OCI-M2 (cell line): ENCODE data around the gene ANKRD33.

Experiments
- DNase-seq: peaks from one replicate; lab custom pipeline; 2025; ENCODE audit not compliant: unreplicated experiment; lab: John Stamatoyannopoulos, UW

ANKRD33 gene, protein sequence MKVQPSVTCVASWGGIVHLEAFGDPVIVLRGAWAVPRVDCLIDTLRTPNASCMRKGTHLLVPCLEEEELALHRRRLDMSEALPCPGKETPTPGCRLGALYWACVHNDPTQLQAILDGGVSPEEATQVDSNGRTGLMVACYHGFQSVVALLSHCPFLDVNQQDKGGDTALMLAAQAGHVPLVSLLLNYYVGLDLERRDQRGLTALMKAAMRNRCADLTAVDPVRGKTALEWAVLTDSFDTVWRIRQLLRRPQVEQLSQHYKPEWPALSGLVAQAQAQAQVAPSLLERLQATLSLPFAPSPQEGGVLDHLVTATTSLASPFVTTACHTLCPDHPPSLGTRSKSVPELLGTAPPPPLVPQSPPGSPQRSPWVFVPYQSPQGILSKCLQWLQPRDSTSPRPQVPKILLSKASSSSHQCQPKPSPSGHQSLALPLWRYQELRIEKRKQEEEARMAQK

DNA sequence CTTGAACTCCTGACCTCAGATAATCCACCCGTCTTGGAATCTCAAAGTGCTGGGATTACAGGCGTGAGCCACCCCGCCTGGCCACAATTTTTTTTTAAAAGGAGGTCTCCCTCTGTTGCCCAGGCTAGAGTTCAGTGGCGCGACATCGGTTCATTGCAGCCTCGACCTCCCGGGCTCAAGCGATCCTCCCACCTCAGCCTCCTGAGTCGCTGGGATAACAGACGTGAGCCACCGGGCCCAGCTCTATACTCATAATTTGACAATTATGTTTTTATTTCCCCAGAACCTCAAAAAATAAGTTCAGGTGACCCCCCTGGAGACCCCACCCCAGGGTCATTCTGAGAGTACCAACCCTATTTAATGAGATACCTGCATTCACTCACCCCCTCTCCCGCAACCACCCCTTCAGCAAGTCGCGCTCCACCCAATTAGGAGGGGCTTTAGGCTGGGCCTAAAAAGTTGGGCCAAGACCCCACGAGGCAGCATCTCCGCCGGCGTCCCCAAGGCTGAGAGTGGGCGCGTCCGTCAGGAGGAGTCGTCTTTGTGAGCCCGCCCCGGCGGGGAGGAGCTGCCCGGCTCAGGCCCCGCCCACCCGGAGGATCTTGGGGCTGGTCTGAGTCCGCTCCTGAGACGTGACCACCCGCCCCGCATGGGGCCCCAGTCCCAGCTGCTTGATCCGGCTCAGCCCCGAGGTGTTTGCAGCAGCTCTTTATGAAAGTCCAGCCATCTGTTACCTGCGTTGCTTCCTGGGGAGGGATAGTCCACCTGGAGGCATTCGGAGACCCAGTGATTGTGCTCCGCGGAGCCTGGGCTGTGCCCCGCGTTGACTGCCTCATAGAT is at the start of gene ANKRD33:
TSS of gene ANKRD33 (plus strand) at position 628 of the 840 bp plus-strand sequence. CDS start at position 712, 84 bp downstream.
- no peak for DNase-seq

DNA sequence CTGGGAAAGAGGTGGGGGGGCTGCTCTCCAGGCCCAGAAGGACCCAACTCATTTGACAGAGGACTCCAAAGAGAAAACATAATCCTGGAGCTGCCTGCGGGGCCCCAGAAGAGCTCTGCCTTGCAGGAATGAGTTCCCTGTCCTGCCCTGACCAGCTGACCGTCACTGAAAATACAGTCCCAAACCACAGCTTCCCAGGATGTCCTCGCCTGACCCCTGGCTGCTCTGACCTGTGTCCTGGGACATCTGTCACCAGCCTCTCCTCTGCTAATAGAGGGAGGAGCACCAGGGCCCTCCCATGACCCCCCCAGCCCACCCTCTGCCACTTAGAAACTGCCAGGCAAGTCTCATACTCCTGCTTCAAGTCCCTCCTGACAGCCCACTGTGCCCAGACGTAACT is 49.1 kb upstream of the ANKRD33 start:
- no peak for DNase-seq

DNA sequence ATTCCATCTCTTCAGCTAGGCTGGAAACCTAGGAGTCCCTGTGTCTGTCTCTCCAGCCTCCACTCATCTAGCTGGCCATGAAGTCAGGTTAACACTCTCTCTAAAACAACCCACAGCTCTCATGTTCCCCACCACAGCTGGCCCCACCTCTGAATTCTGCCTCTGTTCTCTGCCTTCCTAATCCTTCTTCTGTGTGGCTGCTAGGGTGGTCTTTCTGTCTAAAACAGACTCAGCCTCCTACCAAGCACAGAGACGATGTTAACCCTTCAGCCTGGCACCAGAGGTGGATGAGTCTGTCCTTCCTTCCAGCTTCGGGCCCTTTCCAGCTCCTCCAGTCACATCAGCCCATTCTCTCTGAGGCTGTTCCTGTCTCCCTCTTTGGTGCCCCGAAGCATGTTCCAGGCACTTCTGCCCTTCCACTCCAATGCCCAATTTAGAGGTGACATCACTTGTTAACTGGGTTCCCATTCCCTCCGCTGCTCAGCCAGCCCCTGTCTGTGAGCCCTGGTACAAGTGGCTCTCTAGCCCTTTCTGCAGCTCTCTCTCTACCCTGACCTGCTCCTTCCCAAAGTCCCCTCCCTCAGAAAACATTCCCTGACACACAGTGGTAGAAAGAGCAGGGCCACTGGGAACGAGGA is 48.5 kb upstream of the ANKRD33 start:
- DNase-seq, result no peak

DNA sequence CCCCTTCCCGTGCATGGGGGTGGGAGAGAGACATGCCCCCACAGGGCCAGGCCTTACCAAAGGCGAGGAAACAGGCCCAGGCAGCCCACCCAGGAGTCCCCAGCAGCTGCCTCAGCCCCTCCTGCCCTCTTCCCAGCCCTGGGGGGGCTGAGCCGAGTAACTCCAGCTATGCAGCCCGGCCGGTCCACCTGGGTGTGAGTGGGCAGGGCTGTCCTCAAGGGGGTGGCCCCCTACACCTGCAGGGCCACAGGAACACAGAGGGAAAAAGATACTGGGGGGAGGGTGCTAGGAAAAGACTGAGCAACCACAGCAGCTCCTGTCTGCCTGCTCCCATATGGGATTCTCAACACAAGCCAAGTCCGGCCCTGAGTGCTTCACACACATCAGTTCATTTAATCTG is 46.9 kb upstream of the ANKRD33 start:
- DNase-seq, result no peak

DNA sequence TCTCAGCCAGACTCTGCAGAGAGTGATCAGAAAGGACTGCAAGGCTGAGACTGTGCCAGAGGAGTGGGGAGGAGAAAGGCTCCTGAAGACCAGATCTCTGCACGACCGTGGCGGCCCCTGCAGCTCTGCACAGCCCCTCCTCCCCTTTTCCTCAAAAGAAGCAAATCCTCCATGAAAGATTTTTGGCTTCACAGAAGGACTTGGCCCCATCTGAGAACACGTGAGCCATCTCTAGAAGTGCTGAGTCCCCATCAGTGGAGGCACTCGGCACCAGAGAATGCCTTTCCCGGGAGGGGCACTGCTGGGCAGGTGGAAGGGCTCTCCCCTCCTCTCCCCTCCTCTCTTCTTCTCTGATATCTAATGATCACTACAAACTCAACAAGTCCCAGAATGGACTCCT is 46.2 kb upstream of the ANKRD33 start:
- no peak for DNase-seq

DNA sequence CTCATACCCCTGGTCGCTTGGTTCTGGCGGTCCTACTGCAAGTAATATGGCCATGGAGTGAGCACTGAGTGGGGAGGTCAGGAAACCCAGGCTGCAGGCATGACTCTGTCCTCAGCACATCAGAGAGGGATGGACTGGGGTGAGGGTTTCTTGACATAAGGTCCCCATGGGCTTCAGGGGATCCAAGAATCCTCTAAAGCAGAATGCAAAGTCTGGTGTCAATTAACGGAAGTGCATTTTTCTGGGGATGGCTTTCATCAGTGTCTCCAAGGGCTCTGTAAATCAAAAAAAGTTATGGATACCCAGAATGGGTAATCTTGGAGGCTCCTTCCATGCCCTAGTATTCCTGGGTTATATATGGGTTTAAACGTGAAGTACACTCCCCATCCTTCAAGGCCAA is 43.0 kb upstream of the ANKRD33 start:
- DNase-seq, result no peak

DNA sequence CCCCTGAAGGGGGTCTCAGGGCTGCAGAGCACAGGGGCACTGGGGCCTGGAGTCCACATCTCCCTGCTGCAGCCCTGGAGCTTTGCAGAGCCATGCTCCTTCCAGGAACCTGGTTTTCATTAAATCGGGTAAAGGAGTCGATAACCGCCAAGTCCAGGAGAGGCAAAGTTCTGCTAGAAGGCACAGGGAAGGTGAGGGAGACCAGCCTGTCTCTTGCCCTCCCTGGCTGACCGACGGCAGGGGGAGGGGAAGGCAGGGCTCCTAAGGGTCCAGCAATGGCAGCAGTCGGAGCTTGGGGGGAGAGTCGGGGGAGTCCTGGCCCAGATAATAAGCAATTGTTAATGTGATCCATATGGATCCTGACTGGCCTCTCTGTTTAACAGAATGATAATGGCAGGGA is 42.4 kb upstream of the ANKRD33 start:
- no peak for DNase-seq

DNA sequence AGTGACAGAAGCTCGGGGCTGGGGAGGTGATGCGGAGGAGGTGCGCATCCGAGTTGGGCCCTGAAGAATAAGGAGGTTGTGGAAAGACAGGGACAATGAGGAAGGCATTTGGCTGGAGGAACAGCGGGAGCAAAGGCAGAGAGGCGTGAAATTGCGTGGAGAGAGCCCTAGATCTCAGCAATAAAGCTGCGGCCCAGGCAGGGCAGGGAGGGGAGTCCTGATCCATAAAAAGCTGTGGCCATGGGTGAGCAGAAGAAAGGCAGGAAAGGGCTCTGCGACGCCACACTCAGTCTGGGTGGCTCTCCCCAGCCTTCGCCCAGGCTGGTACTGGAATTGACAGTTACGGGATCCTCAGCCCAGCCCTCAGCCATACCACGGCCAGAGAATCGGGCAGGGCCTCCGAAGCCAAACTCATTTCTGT is 41.6 kb upstream of the ANKRD33 start:
- no peak for DNase-seq

DNA sequence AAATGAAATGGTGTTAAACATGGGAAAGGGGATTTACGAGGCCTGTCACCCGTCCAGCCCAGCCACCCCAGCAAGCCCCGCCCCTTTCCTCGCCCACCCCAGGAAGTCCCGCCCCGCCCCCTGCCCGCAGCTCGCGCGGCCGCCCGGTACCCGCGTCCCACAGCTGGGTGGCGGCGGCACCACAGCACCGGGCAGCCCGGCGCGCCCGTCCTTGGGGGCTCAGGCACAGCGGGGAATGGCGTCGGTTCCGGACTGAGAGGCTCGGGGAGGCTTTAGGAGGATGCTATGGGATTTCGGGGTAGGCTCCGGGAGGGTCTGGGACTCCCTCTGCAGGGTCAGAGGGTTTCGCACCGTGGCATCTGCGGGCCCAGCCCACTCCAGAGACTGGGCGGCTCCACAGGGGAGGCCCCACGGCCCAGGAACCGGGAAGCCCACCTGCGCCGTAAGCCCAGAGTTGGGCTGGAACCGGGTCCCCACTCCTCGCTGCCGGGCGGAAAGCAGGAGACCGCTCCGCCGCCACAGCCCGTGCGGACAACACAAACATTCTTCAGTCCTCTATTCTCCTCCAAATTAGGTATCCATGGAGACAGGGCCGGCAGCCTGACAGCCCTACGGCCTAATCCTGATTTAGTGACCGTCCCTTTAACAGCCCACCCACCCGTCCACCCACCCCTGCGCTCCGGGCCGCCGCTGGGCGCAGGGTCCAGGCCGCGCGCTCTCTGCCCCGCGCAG is 40.8 kb upstream of the ANKRD33 start:
- DNase-seq, result no peak

DNA sequence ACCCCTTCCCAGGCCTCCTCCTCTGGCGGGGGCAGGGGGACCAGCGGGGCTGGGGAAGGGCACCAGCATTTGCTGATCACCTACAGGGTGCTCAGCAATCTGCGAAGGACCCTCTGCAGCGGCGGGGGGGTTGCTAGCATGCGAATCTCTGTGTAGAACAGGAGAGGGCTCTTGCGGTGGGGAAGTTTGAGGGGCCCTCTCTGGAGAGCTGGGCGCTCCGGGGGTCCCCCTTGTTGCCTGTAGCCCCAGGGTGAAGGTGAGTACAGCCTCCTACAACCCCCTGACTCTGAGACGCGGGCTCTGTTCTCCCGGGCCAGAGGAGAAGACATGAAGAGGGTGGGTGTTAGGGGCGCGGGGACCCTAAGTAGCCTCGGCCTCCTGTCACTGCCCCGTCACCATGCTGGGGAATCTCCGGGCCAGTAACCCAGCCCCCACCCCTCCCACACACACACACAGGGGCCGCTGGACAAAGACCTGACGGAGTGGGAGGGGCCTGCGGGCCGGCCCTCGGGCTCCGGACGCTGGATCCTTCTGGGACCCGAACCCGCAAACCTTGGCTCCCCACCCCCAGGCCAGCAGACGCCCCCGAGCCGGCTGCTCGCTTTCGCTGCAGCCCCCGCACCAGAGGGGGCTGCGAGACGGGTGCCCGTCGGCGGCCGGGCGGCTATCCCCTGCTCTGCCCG is 40.1 kb upstream of the ANKRD33 start:
- DNase-seq, result no peak

DNA sequence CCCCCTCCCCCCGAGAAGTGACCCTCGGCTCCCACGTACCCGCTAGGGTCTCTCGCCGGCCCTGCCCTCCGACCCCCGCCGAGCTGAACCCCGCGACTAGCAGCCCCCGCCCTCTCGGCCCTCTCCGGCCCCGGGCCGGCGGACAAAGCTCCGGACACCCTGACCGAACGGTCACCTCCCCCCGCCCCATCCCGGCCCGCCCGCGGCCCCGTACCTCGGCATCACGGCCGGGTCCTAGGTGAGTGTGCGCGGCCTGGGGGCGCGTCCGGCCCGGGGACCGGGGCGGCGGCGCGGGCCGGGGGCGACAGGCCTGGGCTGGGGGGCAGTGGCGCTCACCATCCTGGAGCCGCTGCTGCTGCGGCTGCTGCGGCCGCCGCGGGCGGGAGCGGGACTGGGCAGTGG is 39.6 kb upstream of the ANKRD33 start, which contains the start of gene FIGNL2:
TSS of gene FIGNL2 (minus strand) at position 393 of the 402 bp plus-strand sequence. CDS start 26,305 bp downstream, outside the sequence.
- no peak for DNase-seq

DNA sequence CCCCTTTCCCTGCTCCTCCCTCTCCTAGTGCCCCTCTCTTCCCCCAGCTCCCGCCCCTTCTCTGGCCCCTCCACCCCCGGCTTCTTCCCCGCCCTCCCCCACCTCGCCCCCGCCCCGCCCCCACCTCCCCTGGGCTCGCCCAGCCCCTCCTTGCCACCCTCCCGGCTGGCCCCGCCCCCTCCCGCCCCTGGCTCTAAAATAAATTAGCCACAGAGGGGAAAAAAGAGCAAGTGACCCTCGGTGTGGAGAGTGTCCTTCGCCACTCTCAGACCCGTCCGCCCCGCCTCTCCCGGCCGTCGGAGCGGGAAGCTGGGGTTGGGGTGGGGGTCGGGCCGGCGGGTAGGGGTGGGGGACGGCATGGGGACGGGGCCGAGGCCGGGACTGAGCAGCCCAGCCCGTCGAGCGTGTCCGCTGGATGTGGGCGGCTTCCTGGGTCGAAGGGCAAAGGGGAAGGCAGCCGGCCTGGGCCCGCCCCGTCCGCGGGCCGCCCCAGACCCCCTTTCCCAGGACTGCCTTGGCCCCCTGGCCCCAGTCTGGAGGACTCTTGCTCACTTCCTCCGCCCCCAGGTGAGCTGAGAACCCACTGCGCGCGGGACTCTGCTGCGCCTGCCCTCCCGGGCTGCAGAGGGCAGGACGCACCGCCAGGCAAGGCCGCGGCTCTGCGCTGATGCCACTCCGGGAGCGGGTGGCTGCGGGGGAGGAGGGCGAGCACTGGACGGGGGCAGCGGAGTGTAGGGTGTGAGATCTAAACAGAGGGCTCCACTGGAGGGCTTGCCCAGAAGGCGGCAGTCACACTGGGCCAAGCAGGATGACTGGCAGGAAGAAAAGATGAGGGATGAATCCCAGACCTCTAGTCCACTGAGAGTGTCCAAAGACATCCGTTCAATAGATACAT is 38.8 kb upstream of the ANKRD33 start:
- no peak for DNase-seq

DNA sequence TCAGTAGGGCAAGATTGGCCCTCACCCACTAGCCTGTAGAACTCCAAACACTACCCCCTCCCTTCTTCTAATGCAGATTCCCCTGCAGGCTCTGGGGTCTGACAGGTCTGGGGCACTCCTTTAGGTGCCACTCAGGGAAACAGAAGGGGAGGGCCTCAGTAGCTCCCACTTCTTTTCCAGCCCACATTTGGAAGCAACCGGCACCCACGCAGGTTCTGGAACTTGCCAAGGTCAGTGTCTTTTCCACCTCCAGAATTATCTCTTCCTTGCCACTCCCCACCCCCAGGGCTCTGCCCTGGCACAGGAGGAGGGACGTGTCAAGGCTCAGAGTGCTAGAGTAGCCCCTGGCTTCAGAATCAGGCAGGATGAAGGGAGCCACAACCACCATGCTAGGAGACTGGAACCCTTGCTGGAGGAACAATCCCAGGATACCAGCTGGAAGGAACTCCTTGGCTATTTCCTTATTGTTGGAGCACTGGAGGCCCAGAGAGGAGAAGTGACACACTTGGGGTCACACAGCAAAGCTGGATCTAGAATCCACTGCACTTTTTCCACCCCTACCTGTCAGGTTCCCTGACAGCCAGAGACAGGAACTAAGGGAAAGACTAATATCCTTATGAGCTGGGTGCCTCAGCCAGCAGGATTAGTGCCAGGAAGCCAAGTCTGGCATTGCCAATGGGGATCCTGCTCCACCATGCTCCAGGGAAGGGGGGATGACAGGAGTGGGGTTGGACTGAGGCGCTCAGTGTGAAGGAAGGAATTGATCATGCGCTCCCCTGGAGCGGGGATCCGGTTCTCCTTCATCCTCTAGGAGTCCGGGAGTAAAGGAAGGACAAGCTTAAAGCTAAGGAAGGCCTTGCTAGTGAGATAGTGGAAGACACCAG is 37.6 kb upstream of the ANKRD33 start:
- DNase-seq, result no peak

DNA sequence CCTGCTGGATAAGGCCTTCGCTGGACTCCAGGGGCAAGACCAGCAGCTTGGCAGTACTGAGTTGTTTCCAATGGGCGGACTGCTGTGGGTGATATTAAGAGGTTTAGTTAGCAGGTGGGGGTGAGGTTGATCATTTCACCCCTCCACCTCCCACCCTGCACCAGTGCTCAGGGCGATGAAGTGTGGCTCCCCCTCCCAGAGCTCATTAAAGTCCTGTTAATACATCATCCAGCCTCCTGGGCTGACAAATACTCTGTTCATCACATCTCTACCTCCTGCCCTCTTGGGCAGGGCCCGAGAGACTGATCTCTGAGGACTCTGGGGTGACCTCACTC is 37.0 kb upstream of the ANKRD33 start:
- DNase-seq, result no peak

DNA sequence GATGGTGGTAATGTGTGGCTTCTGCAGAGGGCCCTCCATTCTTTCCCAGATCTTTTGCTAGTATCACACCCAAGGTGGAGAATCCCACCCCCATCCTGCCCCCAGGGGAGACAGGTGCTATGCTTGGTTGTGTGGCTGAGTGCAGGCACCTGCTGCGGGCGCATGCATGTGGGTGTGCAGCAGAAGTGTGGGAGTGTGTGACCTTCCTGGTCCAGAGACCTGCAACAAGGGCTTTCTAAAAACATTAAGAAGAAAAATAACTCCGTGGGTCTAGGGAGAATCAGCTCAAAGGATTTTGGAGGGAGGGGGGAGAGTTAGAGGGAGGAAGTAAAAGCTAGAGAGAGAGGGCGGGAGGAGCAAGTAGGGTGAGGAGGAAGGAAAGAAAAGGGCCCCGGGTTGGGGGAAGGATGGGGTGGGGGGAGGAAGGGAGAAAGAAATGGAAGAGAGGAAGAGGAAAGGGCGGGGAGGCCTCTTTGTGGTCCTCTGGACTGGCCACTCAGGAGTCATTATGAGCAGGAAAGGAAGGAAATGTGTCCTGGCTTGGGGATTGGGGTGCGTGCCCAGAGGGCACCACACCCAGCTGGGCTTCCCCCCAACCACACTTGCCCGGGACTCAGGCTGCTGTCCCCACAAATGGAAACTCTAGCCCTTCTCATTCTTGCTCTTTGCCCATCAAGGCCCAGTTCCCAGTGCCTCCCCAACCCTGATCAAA is 36.3 kb upstream of the ANKRD33 start:
- no peak for DNase-seq

DNA sequence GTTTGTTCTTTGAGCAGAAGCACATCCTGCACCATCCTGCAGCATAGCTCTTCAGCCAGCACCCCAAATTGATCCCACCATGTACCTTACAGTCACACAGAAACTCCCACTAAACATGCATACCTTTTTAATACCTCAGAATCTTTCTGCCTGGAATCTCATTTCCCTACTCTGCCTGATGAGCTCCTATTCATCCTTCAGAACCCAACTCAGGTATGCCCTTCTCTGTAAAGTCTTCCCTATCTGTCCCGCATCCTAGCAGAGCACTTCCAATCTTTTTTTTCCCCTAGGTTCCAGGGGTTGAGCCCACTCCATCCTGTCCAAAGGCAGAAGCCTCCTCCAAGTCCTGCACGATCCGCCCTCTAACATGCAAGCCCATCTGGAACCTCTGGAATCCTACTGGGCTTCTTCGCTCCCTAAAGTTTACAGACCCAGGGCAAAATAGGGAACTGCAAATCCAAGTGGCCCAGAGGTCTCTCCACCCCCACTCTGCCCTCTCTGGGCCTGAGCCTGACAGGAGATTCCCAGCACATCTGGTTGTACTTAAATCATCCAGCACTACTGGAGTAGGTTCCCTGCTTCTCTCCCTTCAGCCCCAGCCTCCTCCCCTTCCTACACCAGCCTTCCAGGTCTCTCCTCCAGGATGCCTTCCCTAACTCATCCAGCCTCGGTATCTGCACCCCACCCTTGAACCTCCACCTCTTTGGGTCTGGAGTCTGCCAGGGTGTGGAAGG is 35.3 kb upstream of the ANKRD33 start:
- DNase-seq, result no peak
